LNCAP (cell line): ENCODE data around the gene DUSP22.

Source experiments
- CTCF ChIP-seq: fragments of 450-650 bp; IDR thresholded peaks from 2 replicates; pipeline ENCODE4 v1.5.1; 2017; ENCODE audit warnings: mild to moderate bottlenecking

Gene DUSP22

GRCh38 chr6:264626-265025 lies 27.7 kb upstream of the DUSP22 start:
- TF ChIP-seq CTCF, result no peak

GRCh38 chr6:268394-268935 lies 23.8 kb upstream of the DUSP22 start:
- no peak for TF ChIP-seq CTCF

- TF ChIP-seq CTCF, result no peak
These were observed 18.7 kb upstream of the DUSP22 start for GRCh38 chr6:273551-274058.

- TF ChIP-seq CTCF, result no peak
These were observed 14.5 kb upstream of the DUSP22 start for GRCh38 chr6:277746-278145.

GRCh38 chr6:278494-278893 lies 13.8 kb upstream of the DUSP22 start:
- TF ChIP-seq CTCF, result no peak

- TF ChIP-seq CTCF, result no peak
These were observed 12.8 kb upstream of the DUSP22 start for GRCh38 chr6:279341-280029.

GRCh38 chr6:280775-281468 lies 11.4 kb upstream of the DUSP22 start:
- no peak for TF ChIP-seq CTCF
